Spleen (tissue), 11 donors: ENCODE data around the gene COQ9. TPM values are rescaled to one million over a fixed set of nuclear protein-coding genes. Genes with fewer than 3 reads are reported as not detected.
A peak's percentile ranks its signal among the peaks of the same experiment; 100 is the strongest.

Experiments used
- DNase-seq: peaks from one replicate; pipeline ENCODE4 v3.0.0-alpha.2; 2020
- H3K27ac ChIP-seq, 8 donors: fragments of 200-600 bp; sonication (generic) in 7 of 8; 1 replicate in 4 of 8; 2 replicates in 4 of 8; pipeline versions ENCODE4 v1.5.0 to v1.8.0; 2016 to 2021; ENCODE audit warnings: inconsistent platforms in 4 of 8, mild to moderate bottlenecking in 4 of 8, moderate library complexity in 1 of 8
- H3K27me3 ChIP-seq, 7 donors: fragments of 200-600 bp; sonication (generic) in 6 of 7; replicated peaks in 1 of 7; 1 replicate in 4 of 7; 2 replicates in 3 of 7; pipeline versions ENCODE4 v1.5.0 to v1.8.0; 2016 to 2021; ENCODE audit warnings: inconsistent platforms in 3 of 7, mild to moderate bottlenecking in 1 of 7
- H3K36me3 ChIP-seq, 6 donors: fragments of 200-600 bp; sonication (generic) in 5 of 6; 1 replicate in 4 of 6; 2 replicates in 2 of 6; pipeline versions ENCODE4 v1.5.0 to v1.8.0; 2016 to 2021; ENCODE audit warnings: inconsistent platforms in 2 of 6
- H3K4me1 ChIP-seq, 6 donors: fragments of 200-600 bp; sonication (generic) in 5 of 6; 1 replicate in 3 of 6; 2 replicates in 3 of 6; pipeline versions ENCODE4 v1.5.0 to v1.8.0; 2016 to 2021; ENCODE audit warnings: inconsistent platforms in 3 of 6
- H3K4me3 ChIP-seq, 8 donors: fragments of 200-600 bp; sonication (generic) in 7 of 8; 1 replicate in 4 of 8; 2 replicates in 4 of 8; pipeline versions ENCODE4 v1.5.0 to v1.8.0; 2016 to 2021; ENCODE audit warnings: inconsistent platforms in 4 of 8, mild to moderate bottlenecking in 4 of 8, moderate library complexity in 2 of 8
- H3K9me3 ChIP-seq, 8 donors: fragments of 200-600 bp; sonication (generic) in 7 of 8; 1 replicate in 4 of 8; 2 replicates in 4 of 8; pipeline versions ENCODE4 v1.5.0 to v1.8.0; 2016 to 2021; ENCODE audit warnings: inconsistent platforms in 4 of 8
- CTCF ChIP-seq, 11 experiments: fragments of 200-600 bp in 7 of 11; fragments of 450-650 bp in 4 of 11; sonication (generic) in 4 of 11; IDR thresholded peaks in 8 of 11; conservative IDR thresholded peaks in 3 of 11; 1 replicate in 7 of 11; 2 replicates in 4 of 11; pipeline versions ENCODE4 v1.4.0 to v1.8.0; 2016 to 2021; ENCODE audit warnings: antibody characterized with exemption in 11 of 11, inconsistent platforms in 4 of 11, mild to moderate bottlenecking in 1 of 11
- POLR2A ChIP-seq, 3 donors: fragments of 450-650 bp; IDR thresholded peaks; one replicate each; pipeline ENCODE4 v1.5.1; 2017; ENCODE audit warnings: antibody characterized with exemption in 3 of 3, mild to moderate bottlenecking in 1 of 3
- POLR2AphosphoS5 ChIP-seq, 3 donors: sonication (generic); formaldehyde crosslinking; IDR thresholded peaks; one replicate each; pipeline ENCODE4 v1.5.1; 2017; ENCODE audit warnings: antibody characterized with exemption in 3 of 3
- WGBS, 5 donors: extraction: QIAGEN DNeasy Blood & Tissue Kit in 3 of 5; methylation state at CpG; one replicate each; pipeline versions ENCODE4 v1.1.5 to v1.1.7; 2013 to 2018; 5-methylcytosine and 5-hydroxymethylcytosine counted together
- intact Hi-C: fragments of 100-400 bp; cut with DNase I; formaldehyde crosslinking; loops from one replicate; pipeline ENCODE4 v1.15.0; 2023; ENCODE audit warnings: low total_unique reads
- polyA plus RNA-seq, 3 donors: library from polyadenylated mRNA; stranded (reverse); fragments of 200-250 nt; gene quantifications; one replicate each; pipeline ENCODE4 v1.2.1, GENCODE V29; 2013
- total RNA-seq, 7 donors: library from RNA; depleted of rRNA in 3 of 7; stranded (reverse); fragments of >200 nt in 3 of 7; fragmentation: NEBNext Ultra II Directional in 4 of 7; extraction: Animal tissue kit (Norgen Biotek cat#: 25700) in 4 of 7; gene quantifications; one replicate each; pipeline versions ENCODE4 v1.1.0 to v1.2.1, GENCODE V29; 2016 to 2021
- donor health status: healthy with polysubstance abuse.
- donor health status: DM: no; HTN: no; CAD: no; lungs with moderate emphysema.
- donor health status: DM: no; HTN: no; CAD: no.
- donor health status: Bipolar disorder and iron deficiency.
- donor health status: healthy.
- donor health status: DM: no; HTN: no; CAD: no.
- donor health status: DM: yes; HTN: yes; CAD: no.

COQ9 gene
- total and polyA plus RNA-seq, 10 donors, result 25.8 to 39.9 (median 31.4) TPM

- Histone ChIP-seq H3K36me3 (peaks cover 0 to under 1% (median 0%) of the 10 kb centered on the region in 6 donors), H3K27me3 (peaks cover 0 to 19% (median 0%) of the 10 kb centered on the region in 7 donors), H3K9me3 (no peaks in the 10 kb centered on the region), H3K4me3 (peak overlapping the region in 4 of 8 donors; percentile 30 to 58 (median 38)), H3K27ac (peak overlapping the region in 6 of 8 donors; percentile 26 to 61 (median 50)), H3K4me1 (peaks cover 17 to 68% (median 56%) of the 10 kb centered on the region in 6 donors)
- WGBS, 5 donors, result 58 to 91% (median 68%) methylated on average over 4 to 15 of the region's 15 CpGs
- DNase-seq, result peak; percentile 74
- TF ChIP-seq POLR2AphosphoS5 (IDR thresholded peaks at IDR 0.05), result no peak
- TF ChIP-seq CTCF (IDR thresholded peaks at IDR 0.05 in 8 of 11, conservative IDR thresholded peaks at IDR 0.05 in 3 of 11), result no peak
- no peak for TF ChIP-seq POLR2A (IDR thresholded peaks at IDR 0.05)
- intact Hi-C loops, result no loop called here
Observed at GRCh38 chr16:57479976-57480753, 32.9 kb downstream of the COQ9 start.

GRCh38 chr16:57480754-57481230 is 33.5 kb downstream of the COQ9 start:
- Histone ChIP-seq H3K4me1 (peaks cover 22 to 69% (median 60%) of the 10 kb centered on the region in 6 donors), H3K4me3 (no peak overlapping the region), H3K9me3 (no peaks in the 10 kb centered on the region), H3K36me3 (no peaks in the 10 kb centered on the region), H3K27me3 (peaks cover 0 to 25% (median 0%) of the 10 kb centered on the region in 7 donors), H3K27ac (peak overlapping the region in 4 of 8 donors; percentile 45 to 60 (median 50))
- intact Hi-C loops, result no loop called here
- peak; percentile 48 for DNase-seq
- WGBS, 5 donors, result 44 to 88% (median 76%) methylated on average over 5 to 6 of the region's 6 CpGs
- TF ChIP-seq CTCF (IDR thresholded peaks at IDR 0.05 in 8 of 11, conservative IDR thresholded peaks at IDR 0.05 in 3 of 11) (no peak), POLR2AphosphoS5 (IDR thresholded peaks at IDR 0.05) (no peak), POLR2A (IDR thresholded peaks at IDR 0.05) (no peak)

- Histone ChIP-seq H3K4me3 (no peak overlapping the region), H3K27me3 (peaks cover 0 to 29% (median 0%) of the 10 kb centered on the region in 7 donors), H3K9me3 (no peaks in the 10 kb centered on the region), H3K27ac (peak overlapping the region in 1 of 8 donors; percentile 60), H3K4me1 (peaks cover 16 to 66% (median 57%) of the 10 kb centered on the region in 6 donors), H3K36me3 (no peaks in the 10 kb centered on the region)
- intact Hi-C loops, result no loop called here
- TF ChIP-seq POLR2A (IDR thresholded peaks at IDR 0.05), result no peak
- no peak for TF ChIP-seq POLR2AphosphoS5 (IDR thresholded peaks at IDR 0.05)
- no peak for TF ChIP-seq CTCF (IDR thresholded peaks at IDR 0.05 in 8 of 11, conservative IDR thresholded peaks at IDR 0.05 in 3 of 11)
- DNase-seq, result no peak
- WGBS, 5 donors, result 80 to 92% (median 88%) methylated on average over 4 of the region's 4 CpGs
Observed at GRCh38 chr16:57481421-57481820, 34.1 kb downstream of the COQ9 start.
